ENCODE results near the gene CNN1.
"Not testable (repeated sequence)": the region's sequence is repeated elsewhere in the genome, so short reads cannot be mapped to it uniquely, and the experiment has no call there.

CNN1 gene

GRCh38 chr19:11566164-11566563 lies 27.5 kb downstream of the CNN1 start:
- DNase-seq, result no peak

GRCh38 chr19:11570039-11570462 lies 31.4 kb downstream of the CNN1 start:
- no peak for DNase-seq

- DNase-seq, result not testable (repeated sequence)
Observed at GRCh38 chr19:11573354-11573753, 34.7 kb downstream of the CNN1 start.

- not testable (repeated sequence) for DNase-seq
Observed at GRCh38 chr19:11573763-11574162, 35.1 kb downstream of the CNN1 start.

GRCh38 chr19:11574689-11575088 lies 36.0 kb downstream of the CNN1 start:
- DNase-seq, result peak in 1 of 5 experiments; percentile 70

- no peak for DNase-seq
Observed at GRCh38 chr19:11576227-11576626, 37.6 kb downstream of the CNN1 start.

GRCh38 chr19:11577451-11578257 lies 39.0 kb downstream of the CNN1 start, which contains the start of gene ACP5:
ACP5 (minus strand) TSS chr19:11577645; CDS start chr19:11577317, 328 bp downstream.
- no peak for DNase-seq

GRCh38 chr19:11578258-11579142 lies 39.8 kb downstream of the CNN1 start:
- DNase-seq, result peak in 3 of 5 experiments; percentile 4 to 67 (median 29)

GRCh38 chr19:11580116-11580515 lies 41.5 kb downstream of the CNN1 start:
- DNase-seq, result no peak

GRCh38 chr19:11581740-11582139 lies 43.1 kb downstream of the CNN1 start:
- peak in 2 of 5 experiments; percentile 8 to 85 for DNase-seq

- DNase-seq, result no peak
Observed at GRCh38 chr19:11586331-11586730, 47.7 kb downstream of the CNN1 start.

- peak; percentile 50 to 77 (median 63) for DNase-seq
Observed at GRCh38 chr19:11587302-11587974, 48.8 kb downstream of the CNN1 start.

GRCh38 chr19:11587975-11588631 lies 49.5 kb downstream of the CNN1 start:
- DNase-seq, result no peak

GRCh38 chr19:11594084-11594483 lies 55.4 kb downstream of the CNN1 start:
- DNase-seq, result no peak

- no peak for DNase-seq
Observed at GRCh38 chr19:11596156-11596555, 57.5 kb downstream of the CNN1 start.

GRCh38 chr19:11597202-11598102 lies 58.8 kb downstream of the CNN1 start, which contains the start of gene ZNF627:
ZNF627 (plus strand) TSS chr19:11597483; CDS start chr19:11597628, 145 bp downstream.
- peak; percentile 89 to 99 (median 97) for DNase-seq

GRCh38 chr19:11598103-11598483 lies 59.4 kb downstream of the CNN1 start:
- no peak for DNase-seq

- DNase-seq, result no peak
Observed at GRCh38 chr19:11598746-11599145, 60.1 kb downstream of the CNN1 start.

GRCh38 chr19:11599704-11600103 lies 61.1 kb downstream of the CNN1 start:
- DNase-seq, result not testable (repeated sequence)

All from T-helper 2 cell (primary cell).